Esophagus (tissue), 2 donors: ENCODE data around the gene KPRP. TPM values are rescaled to one million over a fixed set of nuclear protein-coding genes. Genes with fewer than 3 reads are reported as not detected.

Source experiments
- H3K27ac ChIP-seq, 2 donors: one replicate each; pipeline ENCODE4 v1.5.1; 2013; ENCODE audit warnings: low read depth in 2 of 2, mild to moderate bottlenecking in 2 of 2, inconsistent platforms in 1 of 2, low read length in 1 of 2, moderate library complexity in 1 of 2
- H3K27me3 ChIP-seq, 2 donors: one replicate each; pipeline ENCODE4 v1.6.1; 2013; ENCODE audit warnings: low read length in 2 of 2, control low read depth in 1 of 2, mild to moderate bottlenecking in 1 of 2; ENCODE audit not compliant: insufficient read depth in 2 of 2, control insufficient read depth in 1 of 2
- H3K36me3 ChIP-seq, 2 donors: one replicate each; pipeline ENCODE4 v1.6.1; 2013; ENCODE audit warnings: low read length in 1 of 2; ENCODE audit not compliant: control insufficient read depth in 2 of 2, insufficient read depth in 2 of 2
- H3K4me1 ChIP-seq, 2 donors: one replicate each; pipeline ENCODE4 v1.6.1; 2013; ENCODE audit warnings: low read length in 1 of 2; ENCODE audit not compliant: control insufficient read depth in 2 of 2, insufficient read depth in 2 of 2
- H3K4me3 ChIP-seq, 2 donors: one replicate each; pipeline ENCODE4 v1.5.1; 2013; ENCODE audit warnings: low read length in 2 of 2, mild to moderate bottlenecking in 2 of 2, low read depth in 1 of 2, moderate library complexity in 1 of 2
- H3K9me3 ChIP-seq, 2 donors: one replicate each; pipeline ENCODE4 v1.6.1; 2013; ENCODE audit warnings: mild to moderate bottlenecking in 2 of 2, low read depth in 1 of 2, low read length in 1 of 2, moderate library complexity in 1 of 2; ENCODE audit not compliant: control insufficient read depth in 2 of 2, insufficient read depth in 1 of 2
- WGBS, 2 donors: extraction: QIAGEN DNeasy Blood & Tissue Kit; methylation state at CpG; one replicate each; pipeline ENCODE4 v1.1.7; 2013; 5-methylcytosine and 5-hydroxymethylcytosine counted together
- polyA plus RNA-seq, 2 donors: library from polyadenylated mRNA; stranded (reverse); fragments of 200-250 nt; gene quantifications; one replicate each; pipeline ENCODE4 v1.2.3, GENCODE V29; 2013
- donor health status: healthy with polysubstance abuse.
- donor health status: Bipolar disorder and iron deficiency.

The KPRP gene
- polyA plus RNA-seq, 2 donors, result 0.44 to 23.9 TPM

DNA sequence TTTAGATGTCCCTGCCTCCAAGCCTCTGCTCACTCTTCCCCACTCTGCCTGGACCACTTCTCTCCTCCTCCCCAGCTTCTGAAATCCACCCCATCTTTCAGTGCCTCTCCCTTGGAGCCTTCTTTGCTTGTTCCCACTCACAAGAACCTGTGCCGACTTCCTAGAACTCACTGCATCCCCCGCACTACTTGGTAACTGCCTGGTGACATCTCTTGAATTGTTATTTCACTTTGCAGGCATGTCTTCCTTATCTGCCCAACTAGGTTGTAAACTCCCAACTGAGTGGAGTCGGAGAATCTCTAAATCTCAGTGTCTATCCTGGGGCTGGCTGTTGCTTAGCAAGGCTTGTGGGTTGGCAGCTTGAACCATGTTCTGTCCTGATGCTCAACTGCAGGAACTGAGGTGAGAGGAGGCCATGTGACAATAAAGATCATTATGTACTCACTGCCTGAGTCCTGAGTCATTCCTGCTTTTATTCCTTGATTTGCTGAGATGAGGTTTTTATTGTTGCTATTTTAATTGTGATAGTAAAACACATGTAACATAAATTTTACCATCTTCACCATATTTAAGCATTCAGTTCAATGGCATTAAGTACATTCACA is 3.9 kb downstream of the KPRP start:
- Histone ChIP-seq H3K27me3 (no peaks in the 10 kb centered on the region), H3K27ac (no peak overlapping the region), H3K36me3 (peaks cover 0 to 2% of the 10 kb centered on the region in 2 donors), H3K9me3 (peaks cover 0 to 2% of the 10 kb centered on the region in 2 donors), H3K4me1 (peaks cover 0 to 20% of the 10 kb centered on the region in 2 donors), H3K4me3 (no peak overlapping the region)
- WGBS, 2 donors, result 85 to 88% methylated on average over 3 of the region's 3 CpGs

DNA sequence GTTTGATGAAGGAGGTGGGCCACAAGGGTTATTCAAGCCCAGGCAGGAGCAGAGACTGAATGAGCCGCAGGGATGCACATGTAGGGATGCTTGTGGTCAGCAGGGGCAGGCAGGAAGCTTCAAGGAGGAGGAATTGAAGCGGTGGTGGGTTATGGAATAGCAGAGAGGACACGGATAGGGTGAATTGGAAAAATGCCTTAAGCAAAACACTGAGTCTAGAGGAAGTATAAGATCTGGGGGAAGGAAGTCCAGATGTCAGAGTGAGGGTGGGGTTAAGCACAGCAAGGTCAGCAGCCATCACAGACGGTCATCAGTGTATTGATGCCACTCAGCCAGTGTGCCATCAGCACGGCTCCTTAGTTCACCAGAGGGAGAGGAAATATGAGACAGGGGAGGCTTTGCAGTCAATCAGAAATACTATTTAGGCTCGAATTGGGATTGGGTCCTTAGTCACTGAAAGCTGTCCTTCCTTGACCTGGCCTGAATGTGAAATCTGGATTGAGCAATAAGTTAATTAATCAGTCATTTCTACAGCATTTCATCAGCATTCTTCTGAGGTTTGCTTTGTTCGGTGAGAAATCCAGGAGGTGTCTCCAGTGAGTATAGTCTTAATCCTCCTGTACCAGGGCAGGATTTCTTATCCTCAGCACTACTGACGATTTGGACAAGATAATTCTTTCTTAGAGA is 11.2 kb downstream of the KPRP start:
- Histone ChIP-seq H3K36me3 (no peaks in the 10 kb centered on the region), H3K27ac (peak overlapping the region in 1 of 2 donors; percentile 17), H3K4me1 (peaks cover 0 to 2% of the 10 kb centered on the region in 2 donors), H3K4me3 (no peak overlapping the region), H3K9me3 (no peaks in the 10 kb centered on the region), H3K27me3 (no peaks in the 10 kb centered on the region)
- WGBS, 2 donors, result 55 to 61% methylated on average over 8 of the region's 8 CpGs

DNA sequence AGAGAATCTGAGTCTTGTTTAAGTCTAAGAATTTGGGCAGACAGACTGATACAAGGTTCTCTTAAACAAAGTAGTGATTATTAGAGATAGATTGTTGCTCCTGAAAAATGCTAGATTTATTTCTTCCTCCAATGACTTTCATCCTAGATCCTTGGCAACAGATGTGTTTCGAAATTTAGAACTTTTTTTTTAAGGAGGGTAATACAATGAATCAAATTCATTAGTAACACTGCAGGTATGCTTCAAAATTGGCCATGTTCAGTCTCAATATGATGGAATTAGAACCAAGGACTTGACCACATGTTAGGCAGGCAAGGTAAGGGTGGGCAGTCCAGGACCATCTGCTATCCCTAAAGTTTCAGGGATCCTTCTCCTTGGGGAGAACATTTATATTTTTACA is 12.6 kb downstream of the KPRP start:
- no peaks in the 10 kb centered on the region for H3K36me3 ChIP-seq
- WGBS, 2 donors, result 53 to 67% methylated on average over 1 of the region's 1 CpG
- H3K9me3 ChIP-seq, result no peaks in the 10 kb centered on the region
- H3K4me1 ChIP-seq, result peaks cover 0 to 2% of the 10 kb centered on the region in 2 donors
- H3K27ac ChIP-seq, result no peak overlapping the region
- no peak overlapping the region for H3K4me3 ChIP-seq
- no peaks in the 10 kb centered on the region for H3K27me3 ChIP-seq

DNA sequence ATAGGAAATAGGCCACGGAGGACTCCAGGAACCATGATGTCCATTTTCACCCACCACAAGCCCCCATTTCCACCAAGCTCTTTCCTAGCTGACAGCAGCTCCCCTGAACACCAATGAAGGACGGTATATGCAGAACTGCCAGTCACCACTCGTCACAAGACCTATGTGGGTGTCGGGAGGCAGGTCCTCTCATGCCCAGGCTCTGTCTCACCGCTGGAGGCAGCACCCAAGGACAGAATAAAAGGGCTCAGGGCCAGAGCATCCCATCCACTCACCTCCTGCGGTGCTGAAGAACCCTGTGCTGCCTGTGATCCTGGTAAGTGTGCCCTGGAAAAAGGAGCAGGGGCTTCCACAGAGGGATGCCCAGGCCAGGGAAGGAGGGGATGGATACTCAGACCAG is 17.1 kb downstream of the KPRP start, which contains the start of gene LCE1F:
TSS of gene LCE1F (plus strand) at position 266 of the 400 bp plus-strand sequence. CDS start 1,232 bp downstream, outside the sequence.
- H3K27me3 ChIP-seq, result no peaks in the 10 kb centered on the region
- H3K36me3 ChIP-seq, result no peaks in the 10 kb centered on the region
- 55 to 64% methylated on average over 6 of the region's 6 CpGs for WGBS, 2 donors
- no peak within 1 kb of the TSS for H3K4me3 ChIP-seq
- H3K9me3 ChIP-seq, result no peaks in the 10 kb centered on the region
- H3K27ac ChIP-seq, result no peak within 1 kb of the TSS
- H3K4me1 ChIP-seq, result no peaks in the 10 kb centered on the region

DNA sequence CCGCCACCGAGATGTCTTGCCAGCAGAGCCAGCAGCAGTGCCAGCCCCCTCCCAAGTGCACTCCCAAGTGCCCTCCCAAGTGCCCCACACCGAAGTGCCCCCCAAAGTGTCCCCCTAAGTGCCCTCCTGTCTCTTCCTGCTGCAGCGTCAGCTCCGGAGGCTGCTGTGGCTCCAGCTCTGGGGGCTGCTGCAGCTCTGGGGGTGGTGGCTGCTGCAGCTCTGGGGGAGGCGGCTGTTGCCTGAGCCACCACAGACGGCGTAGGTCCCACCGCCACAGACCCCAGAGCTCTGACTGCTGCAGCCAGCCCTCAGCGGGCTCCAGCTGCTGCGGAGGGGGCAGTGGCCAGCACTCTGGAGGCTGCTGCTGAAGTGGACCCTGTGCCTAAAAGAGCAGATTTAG is 18.5 kb downstream of the KPRP start:
- Histone ChIP-seq H3K9me3 (no peaks in the 10 kb centered on the region), H3K27ac (no peak overlapping the region), H3K27me3 (no peaks in the 10 kb centered on the region), H3K4me1 (no peaks in the 10 kb centered on the region), H3K36me3 (no peaks in the 10 kb centered on the region), H3K4me3 (no peak overlapping the region)
- 82 to 87% methylated on average over 11 of the region's 11 CpGs for WGBS, 2 donors

DNA sequence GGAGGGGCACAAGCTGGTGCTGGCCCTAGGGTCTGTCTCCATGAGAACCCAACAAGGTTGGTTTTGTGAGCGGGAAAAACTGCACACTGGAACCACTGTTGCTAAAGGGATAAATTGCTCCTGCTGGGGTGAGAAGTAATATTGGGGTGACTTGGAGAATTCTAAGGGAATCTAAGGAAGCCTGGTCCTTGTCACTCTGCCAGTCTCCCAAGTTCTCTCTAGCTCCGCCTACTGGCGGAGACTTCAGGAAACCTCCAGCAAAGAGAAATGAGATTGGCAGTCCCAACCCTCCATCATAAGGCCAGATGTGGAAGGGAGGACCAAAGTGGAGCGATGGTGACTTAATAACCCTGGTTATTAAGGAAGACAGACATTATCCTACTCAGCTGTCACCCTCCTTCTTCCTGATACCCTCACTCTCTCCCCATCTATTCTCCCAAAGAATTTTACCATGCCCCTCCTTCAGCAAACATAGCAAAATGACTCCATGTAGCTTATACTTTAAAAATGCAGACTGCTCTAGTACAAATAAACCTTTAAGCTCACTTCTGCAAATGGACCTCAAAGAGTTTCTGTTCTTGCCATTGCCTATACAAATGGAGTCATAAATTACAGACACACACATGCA is 19.8 kb downstream of the KPRP start:
- no peak overlapping the region for H3K4me3 ChIP-seq
- no peak overlapping the region for H3K27ac ChIP-seq
- H3K4me1 ChIP-seq, result no peaks in the 10 kb centered on the region
- no peaks in the 10 kb centered on the region for H3K9me3 ChIP-seq
- 62 to 67% methylated on average over 4 of the region's 4 CpGs for WGBS, 2 donors
- H3K36me3 ChIP-seq, result no peaks in the 10 kb centered on the region
- H3K27me3 ChIP-seq, result no peaks in the 10 kb centered on the region

DNA sequence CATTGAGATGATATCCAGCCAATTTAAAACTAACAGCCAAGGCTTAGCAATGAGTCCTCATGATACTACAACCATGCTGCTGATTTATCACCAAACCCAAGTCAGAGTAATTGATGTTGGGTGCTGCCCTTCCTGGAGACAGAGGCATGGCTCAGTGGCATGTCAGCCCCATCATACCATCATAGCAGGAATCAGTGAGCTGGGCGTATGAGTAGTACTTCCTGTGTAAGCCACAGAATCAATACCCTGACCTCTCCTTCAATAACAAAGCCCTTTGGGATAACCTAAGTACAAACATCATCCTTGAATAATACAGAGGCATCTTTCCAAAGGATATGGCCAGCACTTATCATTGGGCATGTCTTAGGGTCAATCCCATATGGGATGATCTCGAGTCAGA is 25.3 kb downstream of the KPRP start:
- no peak overlapping the region for H3K4me3 ChIP-seq
- H3K9me3 ChIP-seq, result no peaks in the 10 kb centered on the region
- no peak overlapping the region for H3K27ac ChIP-seq
- no peaks in the 10 kb centered on the region for H3K27me3 ChIP-seq
- 55 to 71% methylated on average over 2 of the region's 2 CpGs for WGBS, 2 donors
- peaks cover 0 to 6% of the 10 kb centered on the region in 2 donors for H3K4me1 ChIP-seq
- H3K36me3 ChIP-seq, result no peaks in the 10 kb centered on the region

DNA sequence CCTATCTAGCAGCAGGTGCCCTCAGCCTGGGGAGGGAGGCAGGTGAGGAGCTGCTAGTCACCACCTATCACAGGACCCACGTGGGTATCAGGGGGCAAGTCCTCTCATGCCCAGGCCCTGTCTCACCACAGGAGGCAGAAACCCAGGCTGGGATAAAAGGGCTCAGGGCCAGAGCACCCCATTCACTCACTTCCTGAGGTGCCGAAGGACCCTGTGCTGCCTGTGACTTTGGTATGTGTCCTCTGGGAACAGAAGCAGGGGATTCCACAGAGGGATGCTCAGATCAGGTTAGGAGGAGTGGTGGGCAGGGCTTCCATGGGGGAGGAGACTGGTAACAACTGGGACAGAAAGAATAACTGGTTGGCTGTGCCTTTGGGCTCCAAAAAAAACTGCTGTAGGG is 28.3 kb downstream of the KPRP start, which contains the start of gene LCE1E:
TSS of gene LCE1E (plus strand) at position 181 of the 400 bp plus-strand sequence. CDS start 1,043 bp downstream, outside the sequence.
- Histone ChIP-seq H3K27ac (no peak within 1 kb of the TSS), H3K4me1 (peaks cover 0 to 6% of the 10 kb centered on the region in 2 donors), H3K36me3 (no peaks in the 10 kb centered on the region), H3K9me3 (no peaks in the 10 kb centered on the region), H3K27me3 (no peaks in the 10 kb centered on the region), H3K4me3 (no peak within 1 kb of the TSS)
- WGBS, 2 donors, result 21 to 37% methylated on average over 2 of the region's 2 CpGs

DNA sequence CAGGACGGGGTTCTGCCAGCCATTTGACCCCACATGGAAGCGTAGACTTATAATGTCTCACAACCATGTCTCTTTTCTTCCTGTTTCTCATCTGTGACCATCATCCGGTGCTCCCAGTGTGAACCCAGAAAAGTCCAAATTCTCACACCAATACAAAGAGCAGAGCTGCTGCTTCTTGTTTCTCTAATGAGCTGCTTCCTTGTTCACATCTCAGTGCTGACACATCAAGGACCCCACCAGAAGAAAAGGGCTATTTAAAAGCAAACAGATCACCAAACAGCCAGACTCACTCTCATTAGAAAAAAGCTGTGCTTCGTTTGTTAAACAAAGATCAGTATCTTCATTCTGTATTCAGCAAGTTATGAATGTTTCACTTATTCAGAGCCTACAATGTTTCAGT is 37.9 kb downstream of the KPRP start:
- Histone ChIP-seq H3K4me3 (no peak overlapping the region), H3K27ac (no peak overlapping the region), H3K36me3 (no peaks in the 10 kb centered on the region), H3K27me3 (no peaks in the 10 kb centered on the region), H3K9me3 (no peaks in the 10 kb centered on the region), H3K4me1 (no peaks in the 10 kb centered on the region)
- 59 to 68% methylated on average over 4 of the region's 4 CpGs for WGBS, 2 donors
